A673 (cell line): ENCODE measurements around the gene NOP14. TPM values are rescaled to one million over a fixed set of nuclear protein-coding genes. Genes with fewer than 3 reads are reported as not detected.

Source experiments
- BruUV-seq: library from RNA; stranded (reverse); fragments of 400-500 nt; replicated peaks from 2 replicates; lab custom pipeline; 2021; lab: Mats Ljungman, UMichigan
- CTCF ChIA-PET: fragments of 300-600 bp; sonication (Branson Sonifier 250); formaldehyde crosslinking; loops from one replicate; lab custom pipeline; 2022; ENCODE audit warnings: antibody characterized with exemption; lab: Charles Lee
- POLR2A ChIA-PET: fragments of 300-600 bp; sonication (Branson Sonifier 250); formaldehyde crosslinking; loops from one replicate; lab custom pipeline; 2022; ENCODE audit warnings: antibody characterized with exemption; ENCODE audit not compliant: low non-redundant PET; lab: Charles Lee
- DNase-seq: peaks from one replicate; pipeline ENCODE4 v3.0.0-alpha.2; 2015; ENCODE audit warnings: low spot score
- H3K27ac ChIP-seq: fragments of 200-600 bp; sonication (generic); 2 replicates; pipeline ENCODE4 v1.5.1; 2016; ENCODE audit warnings: mixed run types, low read depth, mild to moderate bottlenecking, mixed read lengths, antibody characterized with exemption, low read length; ENCODE audit not compliant: poor library complexity, severe bottlenecking
- H3K27me3 ChIP-seq: fragments of 200-600 bp; sonication (generic); replicated peaks from 2 replicates; pipeline ENCODE4 v1.6.1; 2017; ENCODE audit warnings: mixed run types, low read depth, mild to moderate bottlenecking, mixed read lengths, antibody characterized with exemption, low read length; ENCODE audit not compliant: insufficient read depth, poor library complexity
- H3K36me3 ChIP-seq: fragments of 200-600 bp; sonication (generic); 2 replicates; pipeline ENCODE4 v1.6.1; 2016; ENCODE audit warnings: mixed run types, mild to moderate bottlenecking, mixed read lengths, antibody characterized with exemption, low read length; ENCODE audit not compliant: insufficient read depth, poor library complexity, severe bottlenecking
- H3K4me1 ChIP-seq: fragments of 200-600 bp; sonication (generic); 2 replicates; pipeline ENCODE4 v1.6.1; 2017; ENCODE audit warnings: mixed run types, mild to moderate bottlenecking, mixed read lengths, antibody characterized with exemption, low read length; ENCODE audit not compliant: insufficient read depth, poor library complexity, severe bottlenecking
- H3K4me3 ChIP-seq: fragments of 200-600 bp; sonication (generic); 2 replicates; pipeline ENCODE4 v1.5.1; 2016; ENCODE audit warnings: low read depth, mixed run types, mild to moderate bottlenecking, mixed read lengths, low read length; ENCODE audit not compliant: poor library complexity, severe bottlenecking
- H3K9me3 ChIP-seq: fragments of 200-600 bp; sonication (generic); 2 replicates; pipeline ENCODE4 v1.6.1; 2016; ENCODE audit warnings: mixed run types, low read depth, mild to moderate bottlenecking, mixed read lengths, antibody characterized with exemption, low read length; ENCODE audit not compliant: poor library complexity, severe bottlenecking
- CTCF ChIP-seq: fragments of 300-800, 200-600 bp; sonication (generic); conservative IDR thresholded peaks from 2 replicates; pipeline ENCODE4 v1.5.1; 2017; ENCODE audit warnings: low read depth, mild to moderate bottlenecking, antibody characterized with exemption, low read length, moderate library complexity, mixed read lengths
- EZH2 ChIP-seq: fragments of 200-600 bp; sonication (generic); IDR thresholded peaks from 2 replicates; pipeline ENCODE4 v1.6.1; 2017; ENCODE audit warnings: borderline replicate concordance, low read depth, mild to moderate bottlenecking, mixed read lengths, antibody characterized with exemption, low read length; ENCODE audit not compliant: poor library complexity, severe bottlenecking
- intact Hi-C: fragments of 100-400 bp; cut with micrococcal nuclease; formaldehyde crosslinking; loops from one replicate; pipeline ENCODE4 v1.10.0; 2022; ENCODE audit not compliant: unreplicated experiment
- total RNA-seq: library from RNA; stranded (reverse); gene quantifications from 2 replicates; pipeline ENCODE4 v1.2.3, GENCODE V29; 2021

Gene NOP14
- total RNA-seq, 1 experiment from 2014 or later, result 69.9 TPM

GRCh38 chr4:2950221-2950989 is 12.8 kb downstream of the NOP14 start:
- no peak overlapping the region for H3K27ac ChIP-seq
- CTCF ChIA-PET, result no interaction called here
- H3K4me3 ChIP-seq, result no peak overlapping the region
- peaks cover 83% of the 10 kb centered on the region for H3K36me3 ChIP-seq
- H3K4me1 ChIP-seq, result no peaks in the 10 kb centered on the region
- POLR2A ChIA-PET, result no interaction called here
- BruUV-seq, result no TSS peak
- no peaks in the 10 kb centered on the region for H3K27me3 ChIP-seq
- no peak for DNase-seq
- H3K9me3 ChIP-seq, result no peaks in the 10 kb centered on the region
- TF ChIP-seq CTCF (no peak), EZH2 (no peak)
- intact Hi-C loops, result no loop called here

- H3K9me3 ChIP-seq, result no peaks in the 10 kb centered on the region
- H3K4me3 ChIP-seq, result no peak overlapping the region
- H3K27ac ChIP-seq, result no peak overlapping the region
- intact Hi-C loops, result no loop called here
- TF ChIP-seq EZH2 (no peak), CTCF (no peak)
- H3K4me1 ChIP-seq, result no peaks in the 10 kb centered on the region
- ChIA-PET CTCF (interaction anchor here (0.6 kb wide), 1 partner anchor 157 kb away, joined by 3 read pairs; the partner anchor contains the start of gene SH3BP2), POLR2A (no interaction called here)
- peaks cover 89% of the 10 kb centered on the region for H3K36me3 ChIP-seq
- no peaks in the 10 kb centered on the region for H3K27me3 ChIP-seq
- BruUV-seq, result no TSS peak
- DNase-seq, result no peak
Measured at GRCh38 chr4:2949782-2950125, 13.5 kb downstream of the NOP14 start.

GRCh38 chr4:2948895-2949781 is 14.1 kb downstream of the NOP14 start:
- H3K4me3 ChIP-seq, result no peak overlapping the region
- peak; percentile 37 for DNase-seq
- H3K4me1 ChIP-seq, result no peaks in the 10 kb centered on the region
- H3K27ac ChIP-seq, result no peak overlapping the region
- TF ChIP-seq CTCF (peak; percentile 50), EZH2 (no peak)
- peaks cover 89% of the 10 kb centered on the region for H3K36me3 ChIP-seq
- BruUV-seq, result no TSS peak
- ChIA-PET CTCF (interaction anchor here (0.6 kb wide), 1 partner anchor 156 kb away, joined by 3 read pairs; the partner anchor contains the start of gene SH3BP2), POLR2A (no interaction called here)
- no peaks in the 10 kb centered on the region for H3K27me3 ChIP-seq
- no peaks in the 10 kb centered on the region for H3K9me3 ChIP-seq
- intact Hi-C loops, result no loop called here
